ENCODE results near the gene AJUBA.
"Not testable (repeated sequence)": the region's sequence is repeated elsewhere in the genome, so short reads cannot be mapped to it uniquely, and the experiment has no call there.

Gene AJUBA

DNA sequence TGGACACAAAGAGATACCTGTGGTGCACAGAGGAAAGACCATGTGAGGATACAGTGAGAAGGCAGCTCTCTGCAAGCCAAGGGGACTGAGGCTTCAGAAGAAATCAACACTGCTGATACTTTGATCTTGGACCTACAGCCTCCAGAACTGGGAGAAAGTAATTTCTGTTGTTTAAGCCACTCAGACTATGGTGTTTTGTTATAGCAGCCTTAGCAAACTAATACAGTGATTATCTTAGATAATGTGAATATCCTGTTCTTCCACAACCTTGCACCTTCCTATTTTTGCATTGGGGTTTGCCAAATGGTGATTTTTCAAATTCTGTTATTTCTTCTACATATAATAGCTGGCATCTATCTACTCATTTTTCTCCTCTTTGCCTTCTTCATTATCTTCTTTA, 35.8 kb upstream of the AJUBA start:
- Mint-ChIP-seq H3K4me1 (peaks cover 30% of the 10 kb centered on the region), H3K4me3 (no peak overlapping the region), H3K27ac (no peak overlapping the region), H3K36me3 (ENCODE audit: low read depth) (no peaks in the 10 kb centered on the region), H3K9me3 (no peaks in the 10 kb centered on the region), H3K27me3 (ENCODE audit: low read depth) (no peaks in the 10 kb centered on the region)
- TF ChIP-seq, protein P1, sequence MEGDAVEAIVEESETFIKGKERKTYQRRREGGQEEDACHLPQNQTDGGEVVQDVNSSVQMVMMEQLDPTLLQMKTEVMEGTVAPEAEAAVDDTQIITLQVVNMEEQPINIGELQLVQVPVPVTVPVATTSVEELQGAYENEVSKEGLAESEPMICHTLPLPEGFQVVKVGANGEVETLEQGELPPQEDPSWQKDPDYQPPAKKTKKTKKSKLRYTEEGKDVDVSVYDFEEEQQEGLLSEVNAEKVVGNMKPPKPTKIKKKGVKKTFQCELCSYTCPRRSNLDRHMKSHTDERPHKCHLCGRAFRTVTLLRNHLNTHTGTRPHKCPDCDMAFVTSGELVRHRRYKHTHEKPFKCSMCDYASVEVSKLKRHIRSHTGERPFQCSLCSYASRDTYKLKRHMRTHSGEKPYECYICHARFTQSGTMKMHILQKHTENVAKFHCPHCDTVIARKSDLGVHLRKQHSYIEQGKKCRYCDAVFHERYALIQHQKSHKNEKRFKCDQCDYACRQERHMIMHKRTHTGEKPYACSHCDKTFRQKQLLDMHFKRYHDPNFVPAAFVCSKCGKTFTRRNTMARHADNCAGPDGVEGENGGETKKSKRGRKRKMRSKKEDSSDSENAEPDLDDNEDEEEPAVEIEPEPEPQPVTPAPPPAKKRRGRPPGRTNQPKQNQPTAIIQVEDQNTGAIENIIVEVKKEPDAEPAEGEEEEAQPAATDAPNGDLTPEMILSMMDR (IDR thresholded peaks at IDR 0.05; ENCODE audit: unreplicated experiment in 3 of 3): no peak

DNA sequence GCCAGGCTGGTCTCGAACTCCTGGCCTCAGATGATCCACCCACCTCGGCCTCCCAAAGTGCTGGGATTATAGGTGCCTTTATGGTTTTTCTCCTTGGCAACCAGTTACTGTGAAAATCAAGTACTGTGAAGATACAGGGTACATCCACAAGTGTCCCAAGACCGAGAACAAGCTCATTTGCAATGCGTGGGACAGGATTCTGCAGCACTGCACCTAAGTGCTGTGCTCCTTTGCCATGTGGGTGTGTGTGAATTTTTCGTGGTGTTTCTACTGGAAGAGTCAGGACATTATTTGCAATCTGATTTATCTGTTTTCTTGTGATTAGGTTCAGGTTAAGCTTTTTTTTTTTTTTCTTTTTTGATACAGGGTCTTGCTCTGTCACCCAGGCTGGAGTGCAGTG, 34.7 kb upstream of the AJUBA start:
- no peaks in the 10 kb centered on the region for H3K27me3 Mint-ChIP-seq (ENCODE audit: low read depth)
- H3K4me3 Mint-ChIP-seq: no peak overlapping the region
- H3K4me1 Mint-ChIP-seq: peaks cover 20% of the 10 kb centered on the region
- TF ChIP-seq, protein P1 (IDR thresholded peaks at IDR 0.05; ENCODE audit: unreplicated experiment in 3 of 3): no peak
- H3K36me3 Mint-ChIP-seq (ENCODE audit: low read depth): no peaks in the 10 kb centered on the region
- no peak overlapping the region for H3K27ac Mint-ChIP-seq
- H3K9me3 Mint-ChIP-seq: no peaks in the 10 kb centered on the region

DNA sequence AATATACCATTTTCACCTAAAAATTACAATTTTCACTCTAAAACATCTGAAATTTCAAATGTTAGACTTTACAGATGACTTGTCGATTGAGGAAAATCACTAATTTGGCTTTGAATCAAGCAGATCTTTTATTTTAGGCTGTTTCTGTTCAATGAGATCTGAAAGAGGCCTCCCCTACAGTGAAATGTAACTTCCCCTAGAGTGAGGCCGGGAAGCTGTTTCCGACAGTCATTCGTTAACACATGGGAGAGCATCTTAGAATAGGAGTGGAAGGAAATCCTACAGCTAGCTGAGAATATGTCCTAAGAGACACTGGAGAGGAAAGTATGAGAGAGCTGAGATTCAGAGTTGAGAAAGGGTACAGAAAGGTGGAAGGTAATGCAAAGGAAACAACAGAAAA, 33.3 kb upstream of the AJUBA start:
- TF ChIP-seq, protein P1 (IDR thresholded peaks at IDR 0.05; ENCODE audit: unreplicated experiment in 3 of 3): no peak
- no peak overlapping the region for H3K4me3 Mint-ChIP-seq
- H3K27me3 Mint-ChIP-seq (ENCODE audit: low read depth): no peaks in the 10 kb centered on the region
- H3K36me3 Mint-ChIP-seq (ENCODE audit: low read depth): no peaks in the 10 kb centered on the region
- no peaks in the 10 kb centered on the region for H3K9me3 Mint-ChIP-seq
- peak overlapping the region; percentile 6 to 57 (median 21) for H3K27ac Mint-ChIP-seq
- peaks cover 11% of the 10 kb centered on the region for H3K4me1 Mint-ChIP-seq

DNA sequence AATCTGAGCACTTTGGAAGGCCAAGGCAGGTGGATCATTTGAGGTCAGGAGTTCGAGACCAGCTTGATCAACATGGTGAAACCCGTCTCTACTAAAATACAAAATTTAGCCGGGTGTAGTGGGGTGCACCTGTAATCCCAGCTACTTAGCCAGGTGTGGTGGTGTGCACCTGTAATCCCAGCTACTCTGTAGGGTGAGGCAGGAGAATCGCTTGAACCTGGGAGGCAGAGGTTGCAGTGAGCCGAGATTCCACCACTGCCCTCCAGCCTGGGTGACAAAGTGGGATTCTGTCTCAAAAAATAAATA, 31.4 kb upstream of the AJUBA start:
- not testable (repeated sequence) for H3K4me3 Mint-ChIP-seq; H3K36me3 Mint-ChIP-seq (ENCODE audit: low read depth); H3K27me3 Mint-ChIP-seq (ENCODE audit: low read depth); H3K9me3 Mint-ChIP-seq; H3K27ac Mint-ChIP-seq
- H3K4me1 Mint-ChIP-seq: peaks cover 27% of the 10 kb centered on the region

DNA sequence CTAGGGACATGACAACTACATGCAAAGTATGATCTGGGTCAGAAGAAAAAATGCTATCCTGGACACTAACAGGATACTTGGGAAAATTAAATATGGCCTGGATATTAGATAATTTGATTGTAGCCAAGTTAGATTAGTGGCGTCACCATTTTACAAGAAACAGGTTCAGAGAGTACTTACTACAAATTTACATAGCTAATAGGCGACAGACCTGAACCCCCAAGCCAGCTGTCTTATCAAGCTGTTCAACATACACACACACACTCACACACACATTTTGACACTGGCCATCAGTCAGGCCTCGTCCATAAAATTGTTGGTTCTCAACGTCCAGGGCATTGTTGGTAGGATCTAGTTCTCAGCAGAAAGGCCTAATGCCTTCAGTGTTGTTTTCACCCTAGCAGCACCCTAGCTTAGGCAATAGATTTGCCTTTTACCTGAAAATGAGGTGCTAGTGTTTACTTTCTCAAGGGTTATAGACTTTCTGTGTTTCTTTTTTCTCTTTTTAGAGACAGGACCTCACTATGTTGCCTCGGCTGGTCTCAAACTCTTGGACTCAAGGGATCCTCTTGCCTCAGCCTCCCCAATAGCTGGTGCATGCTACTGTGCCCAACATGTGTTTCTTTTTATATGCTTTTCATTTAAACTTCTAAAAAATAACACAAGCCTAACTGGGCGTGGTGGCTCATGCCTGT, 30.9 kb upstream of the AJUBA start:
- Mint-ChIP-seq H3K36me3 (ENCODE audit: low read depth) (no peaks in the 10 kb centered on the region), H3K9me3 (no peaks in the 10 kb centered on the region)

DNA sequence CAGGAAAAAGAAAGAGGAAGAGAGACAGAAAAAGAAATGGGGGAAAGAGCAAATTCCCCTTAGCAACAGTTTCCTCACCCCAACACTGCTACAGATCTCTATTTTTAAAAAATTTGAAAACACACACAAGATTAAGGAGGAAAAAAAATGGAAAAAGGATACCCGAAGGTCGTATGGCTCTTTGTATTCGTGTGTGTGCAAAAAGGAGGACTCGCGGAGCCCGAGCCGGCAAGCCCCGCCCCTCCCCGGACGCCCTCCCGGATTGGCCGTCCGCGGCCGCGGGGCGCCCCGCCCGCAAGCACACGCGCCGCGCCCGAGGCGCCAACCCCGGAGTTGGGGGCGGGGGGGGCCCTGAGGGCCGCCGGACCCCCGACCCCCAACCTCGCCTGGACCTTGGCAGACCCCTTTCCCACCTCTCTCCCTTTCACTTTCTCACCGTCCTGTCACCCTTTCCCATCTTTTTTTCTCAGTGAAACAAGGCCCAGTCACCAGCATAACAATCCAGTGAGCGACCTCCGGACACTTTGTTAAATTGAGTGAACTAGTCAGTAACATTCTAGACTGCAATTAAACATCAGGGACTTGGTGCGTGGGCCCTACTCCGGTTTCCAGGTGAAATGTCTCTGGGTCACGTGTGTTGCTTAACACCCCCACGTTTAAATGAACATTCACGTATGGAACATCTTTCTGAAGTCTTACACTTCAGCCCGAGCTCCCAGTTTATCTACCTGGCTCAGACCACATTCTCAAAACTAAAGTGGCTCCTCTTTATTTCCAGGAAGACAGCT, 27.8 kb upstream of the AJUBA start, which contains the start of gene C14orf93:
TSS of gene C14orf93 (minus strand) at position 205 of the 788 bp plus-strand sequence. CDS start 11,120 bp downstream, outside the sequence.
- H3K4me1 Mint-ChIP-seq: peaks cover 48% of the 10 kb centered on the region
- no peaks in the 10 kb centered on the region for H3K36me3 Mint-ChIP-seq (ENCODE audit: low read depth)

More for the DNA sequence above, 30.9 kb upstream of the AJUBA start:
- no peaks in the 10 kb centered on the region for H3K27me3 Mint-ChIP-seq (ENCODE audit: low read depth)
- TF ChIP-seq, protein P1 (IDR thresholded peaks at IDR 0.05; ENCODE audit: unreplicated experiment in 3 of 3): no peak
- peak overlapping the region; percentile 2 to 12 (median 12) for H3K27ac Mint-ChIP-seq
- peaks cover 32% of the 10 kb centered on the region for H3K4me1 Mint-ChIP-seq
- H3K4me3 Mint-ChIP-seq: peak overlapping the region in 1 of 3 experiments; percentile 9

More for the DNA sequence above, 27.8 kb upstream of the AJUBA start, which contains the start of gene C14orf93:
- TF ChIP-seq, protein P1 (IDR thresholded peaks at IDR 0.05; ENCODE audit: unreplicated experiment in 3 of 3): no peak
- Mint-ChIP-seq H3K27ac (peak within 1 kb of the TSS; percentile 96 to 99 (median 99)), H3K4me3 (peak within 1 kb of the TSS; percentile 84 to 92 (median 90)), H3K9me3 (no peaks in the 10 kb centered on the region), H3K27me3 (ENCODE audit: low read depth) (no peaks in the 10 kb centered on the region)

Measured in nephron (organoid).